ENCODE data around the gene ZNF219. TPM values are rescaled to one million over a fixed set of nuclear protein-coding genes. Genes with fewer than 3 reads are reported as not detected.

The ZNF219 gene
- total RNA-seq, 1 donor from 2014 or later, result 47.8 TPM

DNA sequence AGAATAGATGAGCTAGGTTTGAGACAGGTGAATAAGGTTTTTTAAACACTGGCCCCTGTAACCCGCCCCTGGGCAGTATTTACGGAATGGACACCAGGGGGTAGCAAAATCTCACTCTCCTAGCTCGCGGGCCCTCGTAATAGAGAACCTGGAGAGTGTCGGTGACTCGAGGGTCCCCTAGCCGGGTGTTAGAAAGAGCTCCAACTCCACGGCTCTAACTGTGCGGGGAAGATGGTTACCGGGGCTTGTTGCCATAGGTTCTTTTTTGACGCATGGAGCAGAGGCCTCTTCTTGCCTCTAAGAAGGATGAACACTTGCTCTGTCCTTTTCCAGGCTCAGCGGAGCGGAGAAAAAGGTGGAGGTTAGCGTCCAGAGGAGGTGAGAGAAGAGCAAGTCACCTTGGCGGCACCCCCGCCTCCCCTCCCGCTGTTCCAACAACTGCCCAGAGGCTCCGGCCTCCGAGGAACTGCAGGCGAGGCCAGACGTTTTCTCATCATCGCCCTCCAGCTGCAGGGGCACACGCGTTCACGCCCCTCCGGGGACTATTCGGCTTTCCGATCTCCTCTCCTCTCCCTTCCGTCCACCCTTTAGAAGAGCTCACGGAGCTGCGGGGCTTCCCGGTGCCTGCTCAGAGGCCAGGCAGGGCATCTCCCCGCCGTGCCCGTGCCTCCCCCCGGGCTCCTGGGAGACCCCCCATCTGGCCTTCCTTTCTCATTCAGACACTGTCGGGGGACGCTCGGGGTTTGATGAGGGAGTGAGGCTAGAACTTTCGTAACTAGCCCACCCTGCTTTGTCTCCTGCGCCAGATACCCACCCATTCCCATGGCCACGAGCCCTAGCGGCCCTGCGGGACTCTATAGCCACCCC is 29.7 kb downstream of the ZNF219 start:
- Mint-ChIP-seq H3K27ac (peak overlapping the region; percentile 73), H3K4me3 (peak overlapping the region; percentile 89), H3K4me1 (ENCODE audit: unreplicated experiment) (peaks cover 24% of the 10 kb centered on the region), H3K36me3 (peaks cover 6% of the 10 kb centered on the region), H3K27me3 (peaks cover 28% of the 10 kb centered on the region), H3K9me3 (no peaks in the 10 kb centered on the region)
- TF ChIP-seq, protein P1, sequence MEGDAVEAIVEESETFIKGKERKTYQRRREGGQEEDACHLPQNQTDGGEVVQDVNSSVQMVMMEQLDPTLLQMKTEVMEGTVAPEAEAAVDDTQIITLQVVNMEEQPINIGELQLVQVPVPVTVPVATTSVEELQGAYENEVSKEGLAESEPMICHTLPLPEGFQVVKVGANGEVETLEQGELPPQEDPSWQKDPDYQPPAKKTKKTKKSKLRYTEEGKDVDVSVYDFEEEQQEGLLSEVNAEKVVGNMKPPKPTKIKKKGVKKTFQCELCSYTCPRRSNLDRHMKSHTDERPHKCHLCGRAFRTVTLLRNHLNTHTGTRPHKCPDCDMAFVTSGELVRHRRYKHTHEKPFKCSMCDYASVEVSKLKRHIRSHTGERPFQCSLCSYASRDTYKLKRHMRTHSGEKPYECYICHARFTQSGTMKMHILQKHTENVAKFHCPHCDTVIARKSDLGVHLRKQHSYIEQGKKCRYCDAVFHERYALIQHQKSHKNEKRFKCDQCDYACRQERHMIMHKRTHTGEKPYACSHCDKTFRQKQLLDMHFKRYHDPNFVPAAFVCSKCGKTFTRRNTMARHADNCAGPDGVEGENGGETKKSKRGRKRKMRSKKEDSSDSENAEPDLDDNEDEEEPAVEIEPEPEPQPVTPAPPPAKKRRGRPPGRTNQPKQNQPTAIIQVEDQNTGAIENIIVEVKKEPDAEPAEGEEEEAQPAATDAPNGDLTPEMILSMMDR (conservative IDR thresholded peaks at IDR 0.05), result peak; percentile 76
- no peak for DNase-seq (ENCODE audit: extremely low spot score, unreplicated experiment)

DNA sequence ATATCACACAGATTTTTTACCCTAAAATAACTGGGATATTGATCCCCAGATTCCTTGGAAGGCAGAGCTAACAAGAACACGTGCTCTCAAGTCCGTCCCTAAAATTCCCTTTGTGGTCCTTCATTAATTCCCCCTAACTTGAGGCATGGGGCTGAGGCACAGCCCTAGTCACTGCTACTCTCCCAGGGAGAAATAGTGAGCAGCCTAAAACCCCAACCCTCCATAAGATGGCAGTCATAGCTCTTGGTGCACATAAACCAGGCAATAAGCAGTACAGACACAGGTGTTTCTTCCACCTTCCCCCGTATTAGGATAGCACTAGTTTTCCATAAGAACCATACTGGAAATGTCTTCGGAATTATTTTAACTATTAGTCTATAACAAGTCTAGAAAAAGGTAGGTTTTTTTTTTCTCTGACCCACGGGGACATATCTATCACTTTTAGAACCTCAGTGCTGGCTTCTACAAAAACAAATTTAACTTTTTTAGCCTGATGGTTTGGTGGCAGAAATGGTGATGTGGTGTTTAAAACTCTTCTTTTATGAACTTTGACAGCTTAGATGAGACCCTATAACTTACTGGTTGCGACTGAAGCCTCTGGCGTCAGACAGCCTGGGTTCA is 31.5 kb downstream of the ZNF219 start:
- Mint-ChIP-seq H3K27me3 (peaks cover 28% of the 10 kb centered on the region), H3K36me3 (no peaks in the 10 kb centered on the region), H3K4me3 (no peak overlapping the region), H3K9me3 (no peaks in the 10 kb centered on the region), H3K27ac (no peak overlapping the region), H3K4me1 (ENCODE audit: unreplicated experiment) (peaks cover 20% of the 10 kb centered on the region)
- TF ChIP-seq, protein P1 (conservative IDR thresholded peaks at IDR 0.05), result peak; percentile 36
- no peak for DNase-seq (ENCODE audit: extremely low spot score, unreplicated experiment)

DNA sequence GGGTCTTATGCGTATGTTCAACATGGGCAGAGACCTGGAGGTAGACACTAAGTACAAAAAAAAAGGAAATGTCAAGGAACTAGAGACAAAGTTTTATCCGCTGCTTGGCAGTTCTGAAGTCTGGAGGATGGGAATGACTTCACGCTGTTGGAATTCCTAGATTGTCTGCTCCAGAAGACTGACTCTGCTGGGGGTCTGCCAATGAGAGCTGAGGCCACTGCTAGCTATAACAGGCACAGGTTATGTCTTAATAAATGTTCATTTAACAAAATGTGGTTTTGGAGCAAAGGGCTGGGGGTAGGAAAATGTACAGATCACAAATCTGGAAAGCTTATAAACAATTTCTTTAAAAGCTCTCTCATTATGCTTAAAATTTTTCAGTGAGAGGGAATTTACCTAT is 35.0 kb downstream of the ZNF219 start:
- no peak overlapping the region for H3K4me3 Mint-ChIP-seq
- no peaks in the 10 kb centered on the region for H3K36me3 Mint-ChIP-seq
- H3K4me1 Mint-ChIP-seq (ENCODE audit: unreplicated experiment), result peaks cover 23% of the 10 kb centered on the region
- DNase-seq (ENCODE audit: extremely low spot score, unreplicated experiment), result no peak
- no peak overlapping the region for H3K27ac Mint-ChIP-seq
- no peaks in the 10 kb centered on the region for H3K9me3 Mint-ChIP-seq
- peaks cover 22% of the 10 kb centered on the region for H3K27me3 Mint-ChIP-seq
- TF ChIP-seq, protein P1 (conservative IDR thresholded peaks at IDR 0.05), result no peak

DNA sequence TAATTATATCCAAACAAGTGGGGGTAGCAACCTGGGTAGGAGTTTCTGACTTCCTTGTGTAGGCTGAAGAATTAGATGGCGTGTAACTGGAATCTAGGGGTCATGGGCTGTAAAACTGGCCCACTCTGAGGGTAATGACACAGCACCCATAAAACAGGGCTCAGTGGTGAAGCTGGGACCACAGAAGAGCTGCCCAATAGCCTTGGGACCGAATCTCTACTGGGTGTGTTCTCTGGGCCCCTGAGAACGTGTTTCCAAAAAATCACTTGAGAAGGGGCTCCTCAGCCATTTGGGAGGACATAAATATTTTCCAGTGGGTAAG is 37.1 kb downstream of the ZNF219 start:
- Mint-ChIP-seq H3K4me3 (no peak overlapping the region), H3K27ac (no peak overlapping the region), H3K9me3 (no peaks in the 10 kb centered on the region), H3K4me1 (ENCODE audit: unreplicated experiment) (peaks cover 29% of the 10 kb centered on the region), H3K36me3 (no peaks in the 10 kb centered on the region), H3K27me3 (peaks cover 11% of the 10 kb centered on the region)
- no peak for DNase-seq (ENCODE audit: extremely low spot score, unreplicated experiment)
- TF ChIP-seq, protein P1 (conservative IDR thresholded peaks at IDR 0.05), result no peak

DNA sequence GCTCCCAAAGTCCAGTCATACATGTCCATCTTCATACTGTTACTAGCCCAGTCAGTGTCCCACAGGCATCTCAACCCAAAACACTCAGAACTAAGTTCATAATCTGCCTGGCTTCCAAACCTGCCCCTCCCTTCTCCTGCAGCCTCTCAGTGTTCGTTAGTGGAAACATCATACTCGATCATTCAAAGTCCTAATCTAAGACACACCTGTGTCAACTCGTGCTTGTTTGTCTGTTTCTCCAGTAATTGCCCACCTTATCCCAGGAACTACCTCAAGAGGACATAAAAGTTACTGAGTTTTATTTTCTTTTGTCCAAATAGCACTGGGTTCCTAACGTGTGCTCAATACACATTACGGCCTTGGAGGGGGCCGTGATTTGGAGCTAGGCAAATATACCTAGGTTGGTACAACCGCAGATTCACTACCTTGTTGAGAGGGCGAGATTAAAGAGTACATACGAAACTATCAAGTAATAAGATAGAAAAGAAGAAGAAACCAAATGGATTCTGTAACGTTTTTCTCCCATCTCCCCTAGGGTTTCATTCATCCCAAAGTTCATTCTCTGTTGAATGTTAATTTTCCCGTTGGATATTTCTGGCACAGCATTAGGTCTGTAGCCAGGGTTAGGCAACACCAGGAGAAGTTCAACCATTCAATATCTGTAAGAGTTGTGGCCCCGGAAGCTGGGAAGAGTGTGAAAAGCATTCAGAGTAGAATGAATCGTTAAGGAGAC is 37.7 kb downstream of the ZNF219 start:
- peaks cover 30% of the 10 kb centered on the region for H3K4me1 Mint-ChIP-seq (ENCODE audit: unreplicated experiment)
- H3K27ac Mint-ChIP-seq, result no peak overlapping the region

More for the DNA sequence above, 37.7 kb downstream of the ZNF219 start:
- H3K9me3 Mint-ChIP-seq, result no peaks in the 10 kb centered on the region
- H3K4me3 Mint-ChIP-seq, result no peak overlapping the region
- no peak for DNase-seq (ENCODE audit: extremely low spot score, unreplicated experiment)
- peaks cover 8% of the 10 kb centered on the region for H3K27me3 Mint-ChIP-seq
- no peaks in the 10 kb centered on the region for H3K36me3 Mint-ChIP-seq
- TF ChIP-seq, protein P1 (conservative IDR thresholded peaks at IDR 0.05), result no peak
